HL-60/S4 (cell line): ENCODE data around the gene IL4I1.

Source experiments
- in situ Hi-C: fragments of 300-500 bp; cut with MboI; formaldehyde crosslinking; loops from 2 replicates; pipeline ENCODE4 v1.14.3; 2022; ENCODE audit warnings: low sequenced_read_pairs

IL4I1 gene

DNA sequence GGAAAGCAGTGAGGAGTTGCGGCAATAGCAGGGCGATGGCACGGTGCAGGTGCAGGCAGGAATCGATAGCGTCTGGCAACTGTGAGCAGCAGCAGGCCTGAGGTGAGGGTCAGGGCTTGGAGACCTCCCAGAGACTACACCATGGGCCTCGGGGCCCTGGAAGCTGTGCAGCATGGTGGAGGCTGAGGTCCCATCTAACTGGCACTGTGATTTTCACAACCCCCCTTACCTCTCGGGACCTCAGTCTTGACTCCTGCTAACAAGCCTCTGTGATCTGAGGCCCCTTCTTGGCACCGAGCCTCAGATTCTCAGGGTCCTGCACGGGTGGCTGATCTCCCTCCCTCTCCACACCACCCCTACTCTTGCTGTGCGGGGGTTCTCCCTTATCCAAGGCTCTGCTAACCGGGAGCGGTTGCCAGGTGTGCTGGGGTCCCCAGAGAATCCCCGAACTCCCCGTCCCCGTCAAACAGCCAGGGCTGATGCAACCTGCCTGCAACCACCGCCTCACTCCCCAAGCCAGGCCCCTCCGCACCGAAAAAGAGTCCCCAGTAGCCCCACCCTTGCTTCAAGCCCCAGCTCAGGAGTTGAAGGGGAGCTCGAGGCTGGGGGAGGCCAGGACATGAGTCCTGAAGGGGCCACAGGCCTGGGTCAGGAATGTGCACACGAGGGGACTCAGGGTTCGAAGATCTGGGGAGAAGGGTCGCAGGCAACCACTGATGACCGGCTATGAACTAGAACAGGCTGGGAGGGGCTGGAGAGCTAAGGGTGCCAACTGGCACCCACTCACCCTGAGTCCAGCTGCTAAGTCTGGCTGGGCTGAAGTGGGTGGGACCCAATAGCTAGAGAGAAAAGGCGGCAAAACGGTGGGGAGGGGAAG is 27.6 kb upstream of the IL4I1 start:
- in situ Hi-C loops: no loop called here

DNA sequence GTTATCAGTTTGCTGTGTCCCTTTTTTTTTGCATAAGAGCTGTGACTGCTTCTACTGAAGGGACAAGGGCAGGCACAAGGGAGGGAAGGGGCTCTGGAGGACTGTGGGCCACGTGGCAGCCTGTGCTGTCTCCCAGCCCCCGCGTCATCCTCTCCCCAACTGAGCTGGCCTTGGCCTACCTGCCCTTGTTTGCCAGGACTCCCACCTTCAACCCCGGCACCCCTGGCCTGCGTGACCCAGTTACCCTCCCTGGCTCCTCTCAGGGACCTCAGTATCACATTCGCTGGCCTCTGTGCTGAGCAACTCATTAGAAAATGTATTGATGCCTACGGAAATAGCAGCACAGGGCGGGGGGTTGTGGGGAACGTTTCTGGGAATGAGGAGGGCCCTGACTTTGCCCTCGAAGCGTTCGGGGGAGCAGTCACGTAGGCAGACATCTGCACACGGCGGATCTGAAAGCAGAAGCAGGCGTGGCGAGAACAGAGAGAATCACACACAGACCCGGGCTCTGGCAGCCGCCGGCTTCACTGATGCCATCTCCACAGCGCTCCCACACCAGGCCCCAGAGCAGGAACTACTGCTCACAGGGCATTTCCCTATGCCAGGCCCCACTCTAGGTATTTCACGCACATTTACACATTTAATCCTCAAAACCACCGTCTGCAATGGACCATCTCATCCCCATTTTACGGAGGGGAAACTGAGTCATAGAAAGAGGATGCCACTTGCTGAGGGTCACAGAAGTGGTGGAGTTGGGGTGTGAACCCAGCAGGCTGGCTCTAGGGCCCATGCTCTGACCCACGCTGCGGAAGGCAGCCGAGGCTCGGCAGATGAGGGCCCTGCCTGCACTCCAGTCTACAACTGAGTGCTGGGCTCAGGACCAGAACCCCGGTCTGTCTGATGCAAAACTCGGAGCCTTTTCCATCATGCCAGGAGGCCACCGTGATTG is 26.6 kb upstream of the IL4I1 start:
- in situ Hi-C loops: no loop called here

DNA sequence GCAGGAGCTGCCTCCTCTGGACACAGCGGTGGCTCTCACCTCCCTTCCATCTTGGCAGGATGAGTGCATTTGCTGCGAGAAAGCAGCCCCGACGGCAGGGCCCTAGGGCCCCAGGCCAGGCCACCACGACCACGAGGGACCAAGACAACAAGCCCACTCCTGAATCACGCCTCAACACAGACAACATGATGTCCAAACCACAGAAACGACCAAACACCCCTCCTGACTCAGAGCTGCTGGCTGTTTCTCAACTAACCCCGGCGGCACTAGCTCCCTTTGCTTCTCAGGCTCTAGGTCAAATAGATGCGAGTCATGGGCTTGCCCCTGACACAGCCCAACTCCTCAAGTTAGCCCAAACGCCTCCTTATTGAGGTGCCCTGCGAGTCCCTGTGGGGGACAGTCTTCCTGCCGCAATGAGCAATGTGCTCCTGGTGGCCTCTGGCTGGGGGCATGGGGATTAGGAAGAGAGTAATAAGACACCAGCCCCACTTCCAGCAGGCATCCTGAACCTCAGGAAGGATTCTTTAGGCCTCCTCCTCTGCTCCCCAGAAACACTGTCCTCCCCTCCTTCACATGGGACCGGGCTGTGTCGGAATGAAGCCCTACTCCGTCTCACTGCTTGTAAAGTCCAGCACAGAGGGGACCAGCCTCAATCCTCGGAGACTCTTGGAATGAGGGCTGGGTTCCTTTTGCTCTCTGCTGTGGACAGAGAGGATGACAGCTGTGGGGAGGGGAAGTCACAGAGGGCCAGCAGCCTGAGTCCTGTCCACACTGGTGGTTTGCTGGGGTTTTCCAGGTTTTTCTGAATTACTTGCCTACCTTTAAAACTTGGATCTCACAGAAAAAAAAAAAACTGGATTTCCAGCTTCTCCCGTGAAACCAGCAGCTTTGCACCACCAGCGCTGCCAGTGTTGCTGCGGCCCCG is 25.4 kb upstream of the IL4I1 start:
- in situ Hi-C loops: no loop called here

DNA sequence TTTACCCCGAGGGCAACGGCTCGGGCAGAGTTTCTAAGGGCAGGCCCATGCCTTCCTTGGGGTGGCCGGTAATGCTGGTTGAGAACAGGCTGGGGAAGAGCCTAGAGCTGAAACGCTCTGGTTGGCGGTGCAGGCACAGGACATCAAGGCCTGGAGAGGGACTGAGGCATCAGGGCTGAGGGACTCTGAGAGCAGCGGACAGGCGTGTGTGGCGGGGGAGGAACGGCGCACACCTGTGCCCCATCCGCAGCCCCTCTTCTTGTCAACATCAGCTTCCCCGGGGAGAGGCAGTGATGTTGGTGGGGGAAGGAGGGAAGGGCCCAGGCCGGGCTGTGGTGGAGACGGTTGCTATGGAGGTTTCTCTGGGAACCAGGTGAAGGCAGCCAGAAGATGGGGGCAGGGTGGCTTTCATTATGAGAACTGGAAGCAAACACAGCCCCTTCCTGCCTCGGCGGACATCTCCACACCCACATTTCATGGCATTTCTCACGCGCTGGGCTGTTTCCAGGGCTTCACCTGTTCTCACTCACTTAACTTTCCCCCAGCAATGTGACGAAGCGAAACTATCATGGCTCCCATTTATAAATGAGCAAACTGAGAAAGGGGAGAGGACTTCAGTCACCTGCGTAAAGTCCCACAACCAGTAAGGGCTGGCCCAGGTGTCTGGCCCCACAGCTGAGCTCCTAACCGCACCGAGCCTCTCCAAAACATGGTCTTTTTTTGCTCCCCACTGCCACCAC is 24.1 kb upstream of the IL4I1 start:
- in situ Hi-C loops: no loop called here

DNA sequence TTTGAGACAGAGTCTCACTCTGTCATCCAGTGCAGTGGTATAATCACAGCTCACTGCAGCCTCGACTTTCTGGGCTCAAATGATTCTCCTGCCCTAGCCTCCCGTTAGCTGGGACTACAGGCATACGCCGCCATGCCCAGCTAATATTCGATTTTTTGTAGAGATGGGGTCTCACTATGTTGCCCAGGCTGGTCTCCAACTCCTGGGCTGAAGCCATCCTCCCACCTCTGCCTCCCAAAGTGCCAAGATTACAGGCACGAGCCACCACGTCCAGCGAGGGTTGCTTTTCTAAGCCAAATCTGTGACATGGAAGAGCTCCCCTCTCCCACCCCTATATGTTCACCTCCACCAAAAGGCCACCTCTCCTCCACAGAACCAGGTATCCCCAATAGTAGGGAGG is 21.4 kb upstream of the IL4I1 start:
- in situ Hi-C loops: no loop called here

DNA sequence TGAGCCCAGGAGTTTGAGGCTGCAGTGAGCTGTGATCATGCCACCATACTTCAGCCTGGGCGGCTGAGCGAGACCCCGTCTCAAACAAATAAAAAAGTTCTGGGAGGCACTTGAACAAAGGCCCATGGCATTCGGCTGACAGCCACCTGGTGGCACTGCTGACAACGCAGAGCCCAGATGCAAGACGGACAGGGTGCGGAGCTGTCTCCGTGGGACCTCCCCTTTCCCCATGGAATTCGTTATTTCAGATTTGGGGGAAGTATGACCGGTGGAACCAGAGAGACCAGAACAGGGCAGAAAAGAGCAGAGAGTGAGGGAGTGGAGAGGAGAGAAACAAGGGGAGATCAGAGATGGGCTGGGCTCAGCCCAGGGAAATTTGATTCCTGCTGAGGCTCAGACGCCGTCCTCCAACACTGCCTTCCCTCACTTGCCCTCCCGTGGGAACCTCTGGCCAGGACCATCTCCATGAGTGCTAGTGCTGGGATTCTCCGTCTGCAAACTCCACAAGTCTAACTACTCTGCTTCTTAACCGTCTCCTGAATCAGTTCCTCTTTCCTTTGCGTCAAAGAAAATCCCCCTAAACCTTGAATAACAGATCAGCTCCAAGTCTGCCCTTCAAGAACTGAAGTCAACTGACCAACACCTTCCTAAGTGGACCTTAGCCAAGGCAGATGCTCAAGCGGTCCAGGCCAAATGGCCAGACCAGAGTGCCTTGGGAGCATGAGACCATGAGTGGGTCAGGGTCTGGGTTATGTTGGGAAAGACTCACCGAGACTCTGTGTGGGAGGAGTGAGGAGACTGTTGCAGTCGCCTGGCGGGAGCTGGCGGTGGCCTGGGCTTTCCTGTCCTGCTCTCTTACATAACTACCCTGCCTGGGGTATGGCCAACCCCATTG is 20.4 kb upstream of the IL4I1 start:
- in situ Hi-C loops: no loop called here

DNA sequence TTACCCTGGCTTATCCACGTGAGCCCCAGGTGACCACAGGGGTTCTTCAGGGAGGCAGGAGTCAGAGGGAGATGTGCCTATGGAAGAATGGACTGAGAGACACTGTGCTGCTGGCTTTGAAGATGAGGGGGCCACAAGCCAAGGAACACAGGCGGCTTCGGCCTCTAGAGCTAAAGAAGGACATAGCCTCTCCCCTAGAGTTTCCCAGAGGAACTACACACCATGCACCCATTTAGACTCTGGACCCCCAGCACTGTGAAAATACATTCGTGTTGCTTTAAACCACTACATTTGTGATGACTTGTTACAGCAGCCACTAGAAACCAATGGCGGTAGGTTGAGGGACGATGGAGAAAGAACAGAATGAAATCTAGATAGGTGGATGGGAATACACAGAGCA is 18.6 kb upstream of the IL4I1 start:
- in situ Hi-C loops: no loop called here

DNA sequence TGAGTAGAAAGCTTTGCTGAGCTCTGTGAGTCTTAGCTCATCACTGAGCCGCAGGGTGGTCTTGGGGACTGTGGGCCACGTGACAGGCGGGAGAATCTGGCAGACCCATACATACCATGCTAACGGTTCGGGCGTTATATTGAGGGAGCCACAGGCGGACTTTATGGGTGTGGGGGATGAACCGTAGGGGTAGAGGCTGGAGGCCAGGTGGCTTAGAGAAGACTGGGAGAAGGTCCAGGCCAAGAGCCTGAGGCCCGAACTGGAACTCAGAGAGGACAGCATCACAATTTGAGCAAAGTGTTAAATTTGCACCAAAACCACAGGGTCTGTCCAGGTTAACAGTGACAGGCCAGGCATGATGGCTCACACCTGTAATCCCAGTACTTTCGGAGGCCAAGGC is 17.0 kb upstream of the IL4I1 start:
- in situ Hi-C loops: no loop called here

DNA sequence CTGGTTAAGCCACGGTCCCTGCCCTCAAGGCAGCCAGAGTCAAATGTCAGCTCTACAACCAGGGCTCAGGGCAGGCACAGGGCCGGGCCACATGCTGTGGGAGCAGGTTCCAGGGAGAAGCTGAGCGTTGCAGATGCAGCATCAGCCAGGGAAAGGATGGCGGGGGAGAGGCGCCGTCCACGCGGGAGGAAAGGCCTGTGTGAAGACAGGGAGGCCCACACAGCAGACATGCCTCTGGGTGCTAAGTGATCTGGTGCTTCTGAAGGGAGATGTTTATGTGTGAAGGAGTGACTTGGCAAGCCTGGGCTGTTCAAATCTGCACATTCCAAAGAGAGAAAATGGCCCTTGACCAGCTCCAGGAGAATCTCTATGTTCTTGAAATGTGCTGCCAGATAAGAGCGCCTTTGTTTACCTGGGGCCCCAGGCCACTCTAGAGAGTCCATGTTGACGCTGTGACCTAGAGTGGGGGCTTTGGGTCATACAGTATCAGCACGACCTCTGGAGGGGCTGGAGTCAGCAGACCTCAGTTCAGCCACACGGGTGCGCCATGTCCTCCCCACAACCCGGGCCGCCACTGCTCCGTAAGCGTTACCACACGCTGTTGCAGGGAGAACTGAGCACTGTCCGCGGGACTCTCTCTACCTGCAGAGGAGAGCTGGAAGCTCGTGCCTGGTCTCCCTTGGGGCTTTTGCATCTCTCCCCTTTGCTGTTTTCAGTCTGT is 16.4 kb upstream of the IL4I1 start:
- in situ Hi-C loops: no loop called here

DNA sequence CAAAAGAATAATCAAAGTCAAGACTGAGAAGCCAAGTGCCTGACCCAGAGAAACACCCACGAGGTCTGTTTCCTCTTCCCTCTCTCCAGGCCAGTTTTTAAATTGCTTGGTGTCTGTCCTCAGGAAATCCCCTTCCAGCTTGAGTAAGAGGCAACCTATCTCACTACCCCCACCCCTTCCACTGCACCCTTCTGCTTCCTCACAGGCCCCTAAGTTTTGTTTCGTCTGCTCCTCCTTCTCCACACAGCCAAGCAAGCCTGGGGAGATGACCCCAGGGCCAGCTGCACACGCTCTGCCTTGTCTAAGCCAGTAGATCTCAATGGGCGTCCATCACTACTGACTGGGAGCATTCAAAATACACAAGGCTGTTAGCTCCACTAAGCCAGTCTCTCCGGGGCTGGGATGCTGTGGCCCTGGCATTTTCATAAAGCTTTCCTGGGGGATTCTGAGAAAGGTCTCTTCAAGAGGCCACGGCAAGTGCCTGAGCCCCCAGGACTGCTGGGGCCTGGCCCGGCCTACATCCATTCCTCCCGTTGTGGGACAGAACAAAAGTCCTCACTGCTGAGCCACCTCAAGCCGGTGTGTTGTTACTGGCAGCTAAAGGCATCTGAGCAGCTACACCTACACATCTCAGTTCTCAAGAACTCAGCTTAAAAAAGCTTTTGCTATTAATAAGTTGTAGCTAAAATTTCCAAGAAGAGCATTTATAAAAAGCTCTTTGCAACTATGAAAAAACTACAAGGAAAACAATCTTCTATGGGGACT is 14.9 kb upstream of the IL4I1 start:
- in situ Hi-C loops: no loop called here

DNA sequence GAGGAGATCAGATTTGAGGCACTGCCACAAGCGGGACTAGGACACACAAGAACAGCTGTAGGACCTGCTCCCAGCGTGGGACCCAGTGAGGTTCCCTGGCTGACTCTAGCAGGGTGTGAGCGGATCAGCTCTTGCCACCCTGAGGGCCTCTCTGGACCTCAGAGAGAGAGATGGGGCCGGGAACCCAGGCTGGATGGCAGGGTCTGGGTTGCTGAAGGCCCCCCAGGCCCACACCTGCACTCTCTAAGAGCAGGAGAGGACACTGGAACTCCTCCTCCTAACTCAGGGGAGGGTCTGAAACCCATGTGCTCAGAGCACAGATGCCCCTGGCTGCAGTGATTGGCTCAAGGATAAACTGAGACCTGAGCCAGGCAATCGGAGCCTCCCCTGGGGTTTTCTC is 13.5 kb upstream of the IL4I1 start:
- in situ Hi-C loops: no loop called here

DNA sequence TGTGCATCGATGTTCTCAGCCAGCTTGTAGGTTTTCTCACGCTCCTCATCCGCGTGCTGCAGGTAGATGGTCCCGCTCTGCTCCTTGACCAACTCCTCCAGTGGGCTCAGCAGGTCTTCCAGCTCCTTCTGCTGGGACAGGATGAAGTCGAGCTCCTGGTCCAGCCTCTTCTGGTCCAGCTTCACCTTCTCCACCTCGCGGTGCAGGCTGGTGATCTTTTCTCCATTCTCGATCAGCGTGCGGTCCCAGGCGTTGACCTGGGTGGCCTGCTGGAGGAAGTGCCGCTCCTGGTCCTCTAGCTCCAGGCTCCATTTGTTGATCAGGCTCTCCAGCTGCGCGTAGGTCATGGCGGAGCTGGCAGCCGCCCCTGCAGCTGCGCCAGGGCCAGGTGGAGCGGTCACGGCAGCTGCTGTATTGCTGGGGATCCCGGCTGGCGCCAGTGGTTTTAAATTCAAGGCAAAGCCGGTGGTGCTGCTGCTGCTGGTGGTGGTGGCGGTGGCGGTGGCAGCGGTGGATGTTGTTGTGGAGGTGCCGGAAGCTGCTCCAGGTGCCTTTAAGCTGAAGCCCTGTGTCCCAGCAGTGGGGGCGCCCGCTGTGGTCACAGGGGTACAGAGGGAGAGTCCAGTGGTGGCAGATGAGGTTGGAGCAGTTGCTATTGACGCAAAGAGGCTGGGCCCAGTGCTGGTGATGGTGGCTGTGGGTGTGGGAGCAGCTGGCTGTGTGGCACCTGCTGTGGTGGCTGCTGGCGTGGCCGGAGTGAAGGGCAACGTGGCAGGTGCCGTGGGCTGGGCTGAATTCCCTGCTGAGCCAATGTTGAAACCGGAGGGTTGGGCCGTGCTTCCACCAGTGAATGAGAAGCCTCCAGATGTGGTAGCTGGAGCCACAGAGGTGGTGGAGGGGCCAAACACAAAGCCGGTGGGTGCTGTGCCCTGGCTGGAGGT is 12.1 kb upstream of the IL4I1 start:
- in situ Hi-C loops: no loop called here

DNA sequence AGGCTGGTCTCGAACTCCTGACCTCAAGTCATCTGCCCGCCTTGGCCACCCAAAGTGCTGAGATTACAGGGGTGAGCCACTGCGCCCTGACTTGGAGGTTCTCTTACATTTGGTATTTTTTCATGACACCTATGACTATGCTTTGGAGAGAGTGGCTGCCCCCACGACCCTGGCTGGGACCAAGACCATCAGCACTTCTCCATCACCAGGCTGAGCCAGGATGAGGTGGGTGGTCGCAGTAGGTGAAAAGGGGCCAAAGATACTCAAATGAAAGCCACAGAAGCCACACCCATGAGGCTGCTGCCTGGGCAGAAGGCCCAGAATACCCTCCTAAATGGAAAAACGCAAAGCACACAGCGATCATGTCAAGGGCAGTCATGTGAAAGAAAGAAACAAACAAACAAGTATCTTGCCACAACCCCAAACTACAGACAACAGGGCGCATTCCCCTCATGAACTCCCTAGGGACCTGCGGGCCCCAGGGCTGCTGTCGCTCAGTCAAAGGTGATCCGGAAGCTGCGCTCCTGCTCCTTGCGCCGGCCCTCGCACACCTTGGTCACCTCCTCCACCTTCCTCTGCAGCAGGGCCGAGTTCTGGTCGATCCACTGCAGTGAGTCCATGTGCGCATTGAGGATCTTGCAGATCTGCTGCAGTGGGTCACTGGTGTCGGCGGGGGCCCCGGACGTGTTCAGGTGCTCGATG is 11.2 kb upstream of the IL4I1 start:
- in situ Hi-C loops: no loop called here

DNA sequence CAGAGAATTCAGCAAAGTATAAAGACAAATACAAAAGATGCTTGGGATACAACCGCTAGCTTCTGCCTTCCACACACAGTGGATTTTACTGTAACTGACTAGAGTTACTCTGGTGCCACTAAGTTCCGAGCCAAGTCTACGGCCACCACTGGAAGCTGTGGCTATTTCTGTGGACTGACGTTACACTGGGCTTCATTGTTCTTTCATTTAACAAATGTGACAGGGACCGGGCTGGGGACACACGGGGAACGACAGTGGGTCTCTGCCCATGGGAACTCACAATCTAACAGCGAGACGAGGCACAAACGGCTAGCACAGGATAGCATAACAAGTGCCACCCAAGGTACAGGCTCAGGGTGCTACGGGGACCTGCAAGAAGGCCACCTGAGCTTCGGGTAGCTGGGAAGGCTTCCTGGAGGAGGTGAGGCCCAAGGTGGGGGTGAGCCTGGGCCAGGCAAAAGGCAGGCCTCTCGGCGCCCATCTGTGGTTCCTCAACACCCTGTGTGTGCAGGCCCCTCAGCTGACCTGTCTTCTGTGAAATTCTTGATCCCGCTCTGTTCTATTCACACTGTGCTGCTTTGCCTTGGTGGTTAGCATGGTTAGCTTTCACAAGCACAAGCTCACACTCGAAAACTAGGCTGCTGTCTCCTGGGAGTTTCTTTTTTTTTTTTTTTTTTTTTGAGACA is 10.3 kb upstream of the IL4I1 start:
- in situ Hi-C loops: no loop called here

DNA sequence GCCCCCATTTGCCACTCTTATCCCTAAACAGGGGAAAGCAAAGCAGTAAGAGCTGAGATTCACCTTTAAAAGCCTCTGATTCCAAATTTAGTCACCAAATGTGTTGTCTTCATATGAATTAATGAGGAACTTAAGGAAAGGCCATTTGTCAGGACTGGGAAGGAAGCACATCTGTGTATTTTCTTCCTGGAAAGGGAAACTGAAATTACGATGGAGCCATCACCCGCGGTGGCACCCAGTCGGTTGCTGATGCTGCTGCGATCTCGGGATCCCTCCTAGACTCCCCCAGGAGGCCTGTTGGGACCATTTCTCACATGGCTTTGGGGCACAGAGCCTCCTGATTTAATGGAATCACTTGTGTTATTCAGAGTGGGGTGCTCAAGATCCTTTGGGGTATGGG is 7.4 kb upstream of the IL4I1 start:
- in situ Hi-C loops: no loop called here
